ENCODE data around the gene ARHGAP8.

The ARHGAP8 gene

DNA sequence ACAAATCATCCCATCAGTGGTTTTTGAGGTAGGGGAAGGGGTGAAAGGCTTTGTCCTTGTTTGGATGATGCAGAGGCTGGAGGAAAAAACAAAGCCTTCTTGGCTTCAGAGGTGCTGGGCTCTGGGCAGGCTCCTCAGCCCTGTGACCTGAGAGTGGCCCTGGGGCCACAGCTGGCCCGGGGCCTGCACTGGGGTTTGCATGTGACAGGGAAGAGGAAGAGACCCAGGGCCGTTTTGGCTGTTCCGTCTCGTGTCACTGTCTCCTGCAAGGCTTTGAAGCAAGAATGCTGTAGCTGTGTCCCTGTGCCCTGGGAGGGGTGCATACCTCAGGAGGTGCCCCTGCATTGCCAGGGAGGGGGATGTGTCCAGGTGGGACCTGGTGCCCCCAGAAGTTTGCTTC, 12.6 kb downstream of the ARHGAP8 start:
- H2BK5ac ChIP-seq (ENCODE audit: low read length), result no peak overlapping the region
- H3K9ac ChIP-seq (ENCODE audit: low read length), result no peak overlapping the region
- H4K5ac ChIP-seq (ENCODE audit: low read length), result no peak overlapping the region
- H2BK120ac ChIP-seq (ENCODE audit: low read depth, low read length), result no peak overlapping the region
- H3K79me2 ChIP-seq (ENCODE audit: control insufficient read depth, insufficient read depth, low read length), result peaks cover under 1% of the 10 kb centered on the region
- H4K8ac ChIP-seq (ENCODE audit: low read depth, low read length), result no peak overlapping the region
- H3K4me3 ChIP-seq (ENCODE audit: low read length), result no peak overlapping the region
- no peak overlapping the region for H3K4ac ChIP-seq (ENCODE audit: low read depth, low read length)
- no peak overlapping the region for H2AK5ac ChIP-seq (ENCODE audit: low read length)
- H3K36me3 ChIP-seq (ENCODE audit: control insufficient read depth, insufficient read depth, low read length), result no peaks in the 10 kb centered on the region
- peaks cover 7% of the 10 kb centered on the region for H3K79me1 ChIP-seq (ENCODE audit: low read length)
- no peak for DNase-seq
- no peak overlapping the region for H3K4me2 ChIP-seq (ENCODE audit: low read length)
- no peak overlapping the region for H3K18ac ChIP-seq (ENCODE audit: low read length)
- H3K27me3 ChIP-seq (ENCODE audit: insufficient read depth, low read length, poor library complexity), result no peaks in the 10 kb centered on the region
- H3K27ac ChIP-seq (ENCODE audit: low read depth, low read length), result no peak overlapping the region
- no peaks in the 10 kb centered on the region for H3K4me1 ChIP-seq (ENCODE audit: control insufficient read depth, low read depth, low read length)
- H2BK15ac ChIP-seq (replicated peaks; ENCODE audit: low read depth), result no peak overlapping the region
- WGBS (ENCODE audit: extremely low coverage, insufficient coverage, low lambda C conversion rate), result no CpG with 5 or more reads among the region's 4 CpGs
- no peak overlapping the region for H3K56ac ChIP-seq (ENCODE audit: low read length)
- H3K23ac ChIP-seq (ENCODE audit: low read length), result no peak overlapping the region

DNA sequence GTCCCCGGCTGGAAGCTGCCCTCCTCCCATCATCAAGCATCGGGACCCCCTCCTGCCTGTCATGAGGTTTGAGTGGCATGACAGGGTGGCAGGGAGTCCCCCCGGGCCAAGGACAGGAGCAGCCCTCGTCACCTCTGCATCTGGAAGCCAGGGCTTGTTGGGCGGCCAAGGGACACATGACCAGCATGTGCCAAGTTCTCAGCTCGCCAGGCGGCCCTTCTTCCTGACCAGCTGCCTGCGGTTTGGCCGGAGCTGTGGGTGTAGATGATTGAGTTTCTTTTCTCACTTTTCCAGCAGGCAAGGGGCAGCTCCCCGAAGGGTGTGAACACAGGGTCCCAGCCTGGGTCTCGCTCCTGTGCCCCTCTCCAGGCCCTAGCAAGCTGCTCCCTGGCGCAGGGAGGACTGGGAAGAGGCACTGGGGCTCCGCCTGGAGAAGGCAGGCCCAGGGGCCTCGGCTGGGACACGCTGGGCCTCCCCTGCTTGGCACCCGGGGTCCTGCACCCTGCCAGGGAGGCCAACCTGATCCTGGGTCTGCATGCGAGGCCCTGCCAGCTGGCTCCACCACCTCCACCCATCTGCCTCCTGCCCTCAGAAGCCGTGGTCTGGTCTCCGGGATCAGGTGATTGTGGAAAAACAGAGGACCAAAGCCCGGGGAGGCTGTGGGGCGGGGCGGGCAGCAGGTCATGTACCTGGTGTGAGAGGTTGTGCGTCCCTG, 13.4 kb downstream of the ARHGAP8 start:
- Histone ChIP-seq H3K18ac (ENCODE audit: low read length) (no peak overlapping the region), H3K9ac (ENCODE audit: low read length) (no peak overlapping the region), H3K27me3 (ENCODE audit: insufficient read depth, low read length, poor library complexity) (no peaks in the 10 kb centered on the region), H4K8ac (ENCODE audit: low read depth, low read length) (no peak overlapping the region), H3K4me2 (ENCODE audit: low read length) (no peak overlapping the region), H3K4me1 (ENCODE audit: control insufficient read depth, low read depth, low read length) (no peaks in the 10 kb centered on the region), H4K5ac (ENCODE audit: low read length) (no peak overlapping the region), H2BK5ac (ENCODE audit: low read length) (no peak overlapping the region), H3K56ac (ENCODE audit: low read length) (no peak overlapping the region), H3K23ac (ENCODE audit: low read length) (no peak overlapping the region), H3K27ac (ENCODE audit: low read depth, low read length) (no peak overlapping the region), H3K36me3 (ENCODE audit: control insufficient read depth, insufficient read depth, low read length) (no peaks in the 10 kb centered on the region), H2BK120ac (ENCODE audit: low read depth, low read length) (no peak overlapping the region), H3K4ac (ENCODE audit: low read depth, low read length) (no peak overlapping the region), H3K79me1 (ENCODE audit: low read length) (peaks cover 6% of the 10 kb centered on the region), H3K79me2 (ENCODE audit: control insufficient read depth, insufficient read depth, low read length) (no peaks in the 10 kb centered on the region), H3K4me3 (ENCODE audit: low read length) (no peak overlapping the region), H2AK5ac (ENCODE audit: low read length) (no peak overlapping the region), H2BK15ac (replicated peaks; ENCODE audit: low read depth) (no peak overlapping the region)
- DNase-seq, result no peak
- WGBS (ENCODE audit: extremely low coverage, insufficient coverage, low lambda C conversion rate), result no CpG with 5 or more reads among the region's 23 CpGs

DNA sequence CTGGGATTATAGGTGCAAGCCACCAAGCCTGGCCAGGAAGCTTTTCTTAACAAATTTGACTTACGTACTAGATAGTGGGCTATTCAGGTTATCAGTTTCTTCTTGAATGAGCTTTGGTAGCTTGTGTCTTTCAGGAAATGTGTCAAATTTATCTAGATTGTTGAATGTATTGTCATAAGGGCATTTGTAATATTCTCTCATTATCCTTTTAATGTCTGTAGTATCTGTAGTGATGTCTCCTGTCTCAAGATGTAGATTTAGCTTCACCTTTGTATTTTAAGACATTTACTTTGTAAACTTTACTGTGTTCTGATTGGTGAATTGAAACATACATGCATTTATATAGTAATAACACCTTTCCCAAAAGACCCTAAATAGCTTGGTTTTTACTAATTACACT, 20.7 kb downstream of the ARHGAP8 start:
- no peaks in the 10 kb centered on the region for H3K4me1 ChIP-seq (ENCODE audit: control insufficient read depth, low read depth, low read length)
- no peak overlapping the region for H3K4me3 ChIP-seq (ENCODE audit: low read length)
- no peak overlapping the region for H3K4me2 ChIP-seq (ENCODE audit: low read length)
- H3K9ac ChIP-seq (ENCODE audit: low read length), result no peak overlapping the region
- H2BK15ac ChIP-seq (replicated peaks; ENCODE audit: low read depth), result no peak overlapping the region
- no peak overlapping the region for H3K4ac ChIP-seq (ENCODE audit: low read depth, low read length)
- H3K79me1 ChIP-seq (ENCODE audit: low read length), result peaks cover 3% of the 10 kb centered on the region
- H3K27ac ChIP-seq (ENCODE audit: low read depth, low read length), result no peak overlapping the region
- no peak for DNase-seq
- H3K18ac ChIP-seq (ENCODE audit: low read length), result no peak overlapping the region
- no peak overlapping the region for H3K23ac ChIP-seq (ENCODE audit: low read length)
- no peak overlapping the region for H3K56ac ChIP-seq (ENCODE audit: low read length)
- H4K5ac ChIP-seq (ENCODE audit: low read length), result no peak overlapping the region
- no peaks in the 10 kb centered on the region for H3K36me3 ChIP-seq (ENCODE audit: control insufficient read depth, insufficient read depth, low read length)
- H2BK5ac ChIP-seq (ENCODE audit: low read length), result no peak overlapping the region
- no peak overlapping the region for H2BK120ac ChIP-seq (ENCODE audit: low read depth, low read length)
- H4K8ac ChIP-seq (ENCODE audit: low read depth, low read length), result no peak overlapping the region
- no CpG with 5 or more reads among the region's 1 CpG for WGBS (ENCODE audit: extremely low coverage, insufficient coverage, low lambda C conversion rate)
- H2AK5ac ChIP-seq (ENCODE audit: low read length), result no peak overlapping the region
- no peaks in the 10 kb centered on the region for H3K79me2 ChIP-seq (ENCODE audit: control insufficient read depth, insufficient read depth, low read length)
- H3K27me3 ChIP-seq (ENCODE audit: insufficient read depth, low read length, poor library complexity), result no peaks in the 10 kb centered on the region

DNA sequence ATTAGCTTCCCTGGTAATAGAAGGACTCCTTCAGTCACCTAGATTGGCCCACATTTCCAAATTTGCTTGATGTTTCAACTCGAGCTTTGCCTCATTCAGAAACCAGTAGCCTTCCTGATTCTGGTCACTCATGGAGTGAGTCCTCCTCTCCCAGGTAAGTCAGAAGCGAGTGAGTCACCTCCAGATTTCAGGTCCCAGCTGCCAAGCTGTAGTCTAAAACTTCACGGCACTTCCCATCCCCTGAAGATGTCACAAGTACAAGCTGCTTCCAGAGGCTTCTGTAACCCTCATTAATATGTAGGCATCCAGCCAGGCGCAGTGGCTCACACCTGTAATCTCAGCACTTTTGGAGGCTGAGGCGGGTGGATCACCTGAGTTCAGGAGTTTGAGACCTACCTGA, 23.5 kb downstream of the ARHGAP8 start:
- WGBS (ENCODE audit: extremely low coverage, insufficient coverage, low lambda C conversion rate), result no CpG with 5 or more reads among the region's 5 CpGs
- Histone ChIP-seq H2BK5ac (ENCODE audit: low read length) (no peak overlapping the region), H3K27me3 (ENCODE audit: insufficient read depth, low read length, poor library complexity) (no peaks in the 10 kb centered on the region), H2AK5ac (ENCODE audit: low read length) (no peak overlapping the region), H3K18ac (ENCODE audit: low read length) (no peak overlapping the region), H3K79me2 (ENCODE audit: control insufficient read depth, insufficient read depth, low read length) (no peaks in the 10 kb centered on the region), H3K4me3 (ENCODE audit: low read length) (no peak overlapping the region), H3K4ac (ENCODE audit: low read depth, low read length) (no peak overlapping the region), H4K8ac (ENCODE audit: low read depth, low read length) (no peak overlapping the region), H3K56ac (ENCODE audit: low read length) (no peak overlapping the region), H3K4me1 (ENCODE audit: control insufficient read depth, low read depth, low read length) (no peaks in the 10 kb centered on the region), H3K36me3 (ENCODE audit: control insufficient read depth, insufficient read depth, low read length) (no peaks in the 10 kb centered on the region), H3K9ac (ENCODE audit: low read length) (no peak overlapping the region), H4K5ac (ENCODE audit: low read length) (no peak overlapping the region), H3K79me1 (ENCODE audit: low read length) (peaks cover 3% of the 10 kb centered on the region), H3K23ac (ENCODE audit: low read length) (no peak overlapping the region), H2BK15ac (replicated peaks; ENCODE audit: low read depth) (no peak overlapping the region), H3K4me2 (ENCODE audit: low read length) (no peak overlapping the region), H3K27ac (ENCODE audit: low read depth, low read length) (no peak overlapping the region), H2BK120ac (ENCODE audit: low read depth, low read length) (no peak overlapping the region)
- no peak for DNase-seq

DNA sequence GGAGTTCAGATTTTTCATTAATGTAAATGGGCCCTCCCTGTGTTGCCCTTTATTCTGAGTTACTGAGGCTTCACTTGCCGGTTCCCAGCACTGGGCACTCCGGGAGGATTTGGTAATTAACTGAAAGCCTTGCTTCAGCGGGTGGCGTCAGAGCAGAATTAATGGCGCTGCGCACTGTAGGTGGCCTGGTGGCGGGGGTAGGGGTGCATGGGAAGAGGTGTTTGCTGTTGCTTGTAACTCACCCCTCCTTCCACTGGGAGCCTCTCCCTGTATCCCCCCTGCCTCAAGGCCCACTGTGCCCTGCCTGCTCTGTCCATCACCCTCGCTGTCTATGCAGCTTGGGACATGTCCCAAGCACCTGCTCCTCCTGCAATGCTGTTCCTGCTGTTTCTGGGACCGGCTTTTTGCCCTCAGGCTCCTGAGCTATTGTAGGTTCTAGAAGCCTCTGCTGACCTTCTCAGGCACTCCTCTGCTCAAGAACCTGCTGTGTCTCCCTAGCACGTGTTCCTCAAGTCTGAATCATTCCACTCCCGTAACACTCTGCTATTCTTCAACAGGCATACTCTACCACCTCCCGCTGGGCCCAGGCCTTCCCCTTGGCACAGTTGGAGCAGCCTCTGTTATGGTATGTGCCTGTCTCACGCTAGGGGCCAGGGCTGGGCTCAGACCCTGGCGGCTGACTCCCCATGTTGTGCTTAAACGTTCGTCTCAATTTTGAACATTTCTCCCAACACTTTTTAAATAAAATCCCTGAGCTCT, 24.4 kb downstream of the ARHGAP8 start:
- Histone ChIP-seq H3K4ac (ENCODE audit: low read depth, low read length) (no peak overlapping the region), H2BK15ac (replicated peaks; ENCODE audit: low read depth) (no peak overlapping the region), H2AK5ac (ENCODE audit: low read length) (no peak overlapping the region), H3K4me2 (ENCODE audit: low read length) (no peak overlapping the region), H3K4me1 (ENCODE audit: control insufficient read depth, low read depth, low read length) (no peaks in the 10 kb centered on the region), H4K5ac (ENCODE audit: low read length) (no peak overlapping the region), H3K36me3 (ENCODE audit: control insufficient read depth, insufficient read depth, low read length) (no peaks in the 10 kb centered on the region), H3K27ac (ENCODE audit: low read depth, low read length) (no peak overlapping the region), H2BK120ac (ENCODE audit: low read depth, low read length) (no peak overlapping the region), H3K9ac (ENCODE audit: low read length) (no peak overlapping the region), H3K27me3 (ENCODE audit: insufficient read depth, low read length, poor library complexity) (no peaks in the 10 kb centered on the region), H2BK5ac (ENCODE audit: low read length) (no peak overlapping the region), H3K79me1 (ENCODE audit: low read length) (peaks cover 3% of the 10 kb centered on the region), H3K56ac (ENCODE audit: low read length) (no peak overlapping the region), H3K4me3 (ENCODE audit: low read length) (no peak overlapping the region), H3K79me2 (ENCODE audit: control insufficient read depth, insufficient read depth, low read length) (no peaks in the 10 kb centered on the region), H3K23ac (ENCODE audit: low read length) (no peak overlapping the region), H4K8ac (ENCODE audit: low read depth, low read length) (no peak overlapping the region), H3K18ac (ENCODE audit: low read length) (no peak overlapping the region)
- WGBS (ENCODE audit: extremely low coverage, insufficient coverage, low lambda C conversion rate), result no CpG with 5 or more reads among the region's 16 CpGs
- no peak for DNase-seq

Measured in mesendoderm (in vitro differentiated cells).